A673 (cell line): Measurements from ENCODE around the gene KLHL17. TPM values are rescaled to one million over a fixed set of nuclear protein-coding genes. Genes with fewer than 3 reads are reported as not detected.

ENCODE experiments used
- BruUV-seq: library from RNA; stranded (reverse); fragments of 400-500 nt; replicated peaks from 2 replicates; lab custom pipeline; 2021; lab: Mats Ljungman, UMichigan
- CTCF ChIA-PET: fragments of 300-600 bp; sonication (Branson Sonifier 250); formaldehyde crosslinking; loops from one replicate; lab custom pipeline; 2022; ENCODE audit warnings: antibody characterized with exemption; lab: Charles Lee
- POLR2A ChIA-PET: fragments of 300-600 bp; sonication (Branson Sonifier 250); formaldehyde crosslinking; loops from one replicate; lab custom pipeline; 2022; ENCODE audit warnings: antibody characterized with exemption; ENCODE audit not compliant: low non-redundant PET; lab: Charles Lee
- DNase-seq: peaks from one replicate; pipeline ENCODE4 v3.0.0-alpha.2; 2015; ENCODE audit warnings: low spot score
- H3K27ac ChIP-seq: fragments of 200-600 bp; sonication (generic); 2 replicates; pipeline ENCODE4 v1.5.1; 2016; ENCODE audit warnings: mixed run types, low read depth, mild to moderate bottlenecking, mixed read lengths, antibody characterized with exemption, low read length; ENCODE audit not compliant: poor library complexity, severe bottlenecking
- H3K27me3 ChIP-seq: fragments of 200-600 bp; sonication (generic); replicated peaks from 2 replicates; pipeline ENCODE4 v1.6.1; 2017; ENCODE audit warnings: mixed run types, low read depth, mild to moderate bottlenecking, mixed read lengths, antibody characterized with exemption, low read length; ENCODE audit not compliant: insufficient read depth, poor library complexity
- H3K36me3 ChIP-seq: fragments of 200-600 bp; sonication (generic); 2 replicates; pipeline ENCODE4 v1.6.1; 2016; ENCODE audit warnings: mixed run types, mild to moderate bottlenecking, mixed read lengths, antibody characterized with exemption, low read length; ENCODE audit not compliant: insufficient read depth, poor library complexity, severe bottlenecking
- H3K4me1 ChIP-seq: fragments of 200-600 bp; sonication (generic); 2 replicates; pipeline ENCODE4 v1.6.1; 2017; ENCODE audit warnings: mixed run types, mild to moderate bottlenecking, mixed read lengths, antibody characterized with exemption, low read length; ENCODE audit not compliant: insufficient read depth, poor library complexity, severe bottlenecking
- H3K4me3 ChIP-seq: fragments of 200-600 bp; sonication (generic); 2 replicates; pipeline ENCODE4 v1.5.1; 2016; ENCODE audit warnings: low read depth, mixed run types, mild to moderate bottlenecking, mixed read lengths, low read length; ENCODE audit not compliant: poor library complexity, severe bottlenecking
- H3K9me3 ChIP-seq: fragments of 200-600 bp; sonication (generic); 2 replicates; pipeline ENCODE4 v1.6.1; 2016; ENCODE audit warnings: mixed run types, low read depth, mild to moderate bottlenecking, mixed read lengths, antibody characterized with exemption, low read length; ENCODE audit not compliant: poor library complexity, severe bottlenecking
- EZH2 ChIP-seq: fragments of 200-600 bp; sonication (generic); IDR thresholded peaks from 2 replicates; pipeline ENCODE4 v1.6.1; 2017; ENCODE audit warnings: borderline replicate concordance, low read depth, mild to moderate bottlenecking, mixed read lengths, antibody characterized with exemption, low read length; ENCODE audit not compliant: poor library complexity, severe bottlenecking
- intact Hi-C: fragments of 100-400 bp; cut with micrococcal nuclease; formaldehyde crosslinking; loops from one replicate; pipeline ENCODE4 v1.10.0; 2022; ENCODE audit not compliant: unreplicated experiment
- total RNA-seq: library from RNA; stranded (reverse); gene quantifications from 2 replicates; pipeline ENCODE4 v1.2.3, GENCODE V29; 2021
- TF ChIP-seq, protein P1 (sequence below): fragments of 300-800, 200-600 bp; sonication (generic); conservative IDR thresholded peaks from 2 replicates; pipeline ENCODE4 v1.5.1; 2017; ENCODE audit warnings: low read depth, mild to moderate bottlenecking, antibody characterized with exemption, low read length, moderate library complexity, mixed read lengths

KLHL17 gene
- total RNA-seq, 1 experiment from 2014 or later = 43.3 TPM

DNA sequence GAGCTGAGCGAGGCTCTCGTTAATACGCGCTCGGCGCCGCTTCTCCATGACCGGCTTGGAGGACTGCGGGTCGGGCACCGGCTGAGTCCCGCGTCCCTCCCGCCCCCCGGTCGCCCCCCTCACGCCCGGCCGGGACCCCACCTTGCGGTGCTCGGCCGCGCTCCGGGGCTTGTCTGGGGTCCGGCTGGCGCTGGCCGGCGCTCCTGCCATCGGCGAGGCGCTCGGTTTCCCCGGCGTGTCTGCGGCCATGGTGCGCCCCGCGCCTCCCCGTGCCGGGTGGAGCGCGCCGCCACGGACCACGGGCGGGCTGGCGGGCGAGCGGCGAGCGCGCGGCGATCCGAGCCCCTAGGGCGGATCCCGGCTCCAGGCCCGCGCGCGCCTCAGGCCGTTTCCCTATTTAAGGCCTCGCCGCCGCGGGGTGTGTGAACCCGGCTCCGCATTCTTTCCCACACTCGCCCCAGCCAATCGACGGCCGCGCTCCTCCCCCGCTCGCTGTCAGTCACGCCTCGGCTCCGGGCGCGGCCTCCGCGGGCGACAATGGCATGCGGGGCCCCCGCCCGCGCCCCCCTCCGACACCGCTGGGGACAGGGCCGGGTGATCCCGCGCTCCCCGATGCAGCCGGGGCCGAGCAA is 39.5 kb downstream of the KLHL17 start, which contains the start of gene HES4:
Gene HES4, minus strand, starts transcription at position 373 of the 632 bp plus-strand sequence. Its CDS starts 124 bp downstream, at position 249.
- BruUV-seq = no TSS peak
- Histone ChIP-seq H3K27ac (peak within 1 kb of the TSS; percentile 98), H3K4me3 (peak within 1 kb of the TSS; percentile 70), H3K36me3 (no peaks in the 10 kb centered on the region), H3K4me1 (peaks cover 16% of the 10 kb centered on the region), H3K9me3 (no peaks in the 10 kb centered on the region), H3K27me3 (no peaks in the 10 kb centered on the region)
- intact Hi-C loops = loop anchor here (5.0 kb wide), 1 partner anchor 62 kb away; no protein-coding TSS in a partner anchor
- no peak for TF ChIP-seq EZH2
- TF ChIP-seq, protein P1, sequence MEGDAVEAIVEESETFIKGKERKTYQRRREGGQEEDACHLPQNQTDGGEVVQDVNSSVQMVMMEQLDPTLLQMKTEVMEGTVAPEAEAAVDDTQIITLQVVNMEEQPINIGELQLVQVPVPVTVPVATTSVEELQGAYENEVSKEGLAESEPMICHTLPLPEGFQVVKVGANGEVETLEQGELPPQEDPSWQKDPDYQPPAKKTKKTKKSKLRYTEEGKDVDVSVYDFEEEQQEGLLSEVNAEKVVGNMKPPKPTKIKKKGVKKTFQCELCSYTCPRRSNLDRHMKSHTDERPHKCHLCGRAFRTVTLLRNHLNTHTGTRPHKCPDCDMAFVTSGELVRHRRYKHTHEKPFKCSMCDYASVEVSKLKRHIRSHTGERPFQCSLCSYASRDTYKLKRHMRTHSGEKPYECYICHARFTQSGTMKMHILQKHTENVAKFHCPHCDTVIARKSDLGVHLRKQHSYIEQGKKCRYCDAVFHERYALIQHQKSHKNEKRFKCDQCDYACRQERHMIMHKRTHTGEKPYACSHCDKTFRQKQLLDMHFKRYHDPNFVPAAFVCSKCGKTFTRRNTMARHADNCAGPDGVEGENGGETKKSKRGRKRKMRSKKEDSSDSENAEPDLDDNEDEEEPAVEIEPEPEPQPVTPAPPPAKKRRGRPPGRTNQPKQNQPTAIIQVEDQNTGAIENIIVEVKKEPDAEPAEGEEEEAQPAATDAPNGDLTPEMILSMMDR = no peak
- DNase-seq = peak; percentile 95
- POLR2A ChIA-PET = interaction anchor here (0.6 kb wide), 1 partner anchor 57 kb away, joined by 6 read pairs; no protein-coding TSS in a partner anchor
- CTCF ChIA-PET = interaction anchor here (0.8 kb wide), 1 partner anchor 58 kb away, joined by 5 read pairs; no protein-coding TSS in a partner anchor

DNA sequence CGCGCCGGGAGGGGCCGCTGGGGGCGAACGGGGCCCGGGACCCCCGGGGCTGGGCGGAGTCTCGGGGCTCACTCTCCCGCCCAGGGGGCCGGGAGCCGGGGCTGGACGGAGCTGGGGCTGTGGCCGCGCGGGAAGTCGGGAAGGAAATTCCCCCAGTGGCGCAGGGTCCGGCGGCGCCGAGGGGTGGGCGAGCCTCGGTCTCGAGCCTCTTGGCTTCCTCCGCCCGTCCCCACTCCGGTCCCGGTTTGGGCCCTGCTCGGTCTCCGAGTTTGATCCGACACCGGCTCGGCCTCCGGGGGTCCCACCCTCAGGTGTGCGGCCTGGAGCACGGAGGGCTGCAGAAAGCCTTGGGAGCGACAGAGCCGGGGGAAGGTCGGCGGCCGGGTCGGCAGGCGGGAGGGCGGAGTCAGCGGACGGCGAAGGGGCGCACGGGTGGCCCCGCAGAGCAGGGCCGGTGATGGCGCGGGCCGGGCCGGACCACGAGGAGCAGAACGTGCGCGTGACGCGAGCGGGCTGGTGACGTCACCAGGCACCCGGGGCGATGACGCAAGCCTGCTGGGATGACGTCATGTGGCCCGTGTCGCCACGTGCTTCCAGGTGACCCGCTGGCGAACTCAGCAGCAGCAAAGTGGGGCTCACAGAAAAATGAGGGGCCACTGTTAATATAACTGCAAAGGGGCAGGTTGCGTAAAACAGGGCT is 40.1 kb downstream of the KLHL17 start:
- intact Hi-C loops = loop anchor here (5.0 kb wide), 1 partner anchor 62 kb away; no protein-coding TSS in a partner anchor
- peak overlapping the region; percentile 98 for H3K27ac ChIP-seq
- H3K27me3 ChIP-seq = no peaks in the 10 kb centered on the region
- H3K4me1 ChIP-seq = peaks cover 18% of the 10 kb centered on the region
- TF ChIP-seq, protein P1 = no peak
- TF ChIP-seq EZH2 = no peak
- H3K9me3 ChIP-seq = no peaks in the 10 kb centered on the region
- H3K36me3 ChIP-seq = no peaks in the 10 kb centered on the region
- peak; percentile 83 for DNase-seq
- TSS peak; percentile 63 for BruUV-seq
- ChIA-PET POLR2A (no interaction called here), CTCF (interaction anchor here (0.9 to 3.0 kb wide), 2 partner anchors 13 to 19 kb away, joined by 3 to 14 read pairs; partner anchors contain the start of gene ISG15)
- H3K4me3 ChIP-seq = peak overlapping the region; percentile 70

DNA sequence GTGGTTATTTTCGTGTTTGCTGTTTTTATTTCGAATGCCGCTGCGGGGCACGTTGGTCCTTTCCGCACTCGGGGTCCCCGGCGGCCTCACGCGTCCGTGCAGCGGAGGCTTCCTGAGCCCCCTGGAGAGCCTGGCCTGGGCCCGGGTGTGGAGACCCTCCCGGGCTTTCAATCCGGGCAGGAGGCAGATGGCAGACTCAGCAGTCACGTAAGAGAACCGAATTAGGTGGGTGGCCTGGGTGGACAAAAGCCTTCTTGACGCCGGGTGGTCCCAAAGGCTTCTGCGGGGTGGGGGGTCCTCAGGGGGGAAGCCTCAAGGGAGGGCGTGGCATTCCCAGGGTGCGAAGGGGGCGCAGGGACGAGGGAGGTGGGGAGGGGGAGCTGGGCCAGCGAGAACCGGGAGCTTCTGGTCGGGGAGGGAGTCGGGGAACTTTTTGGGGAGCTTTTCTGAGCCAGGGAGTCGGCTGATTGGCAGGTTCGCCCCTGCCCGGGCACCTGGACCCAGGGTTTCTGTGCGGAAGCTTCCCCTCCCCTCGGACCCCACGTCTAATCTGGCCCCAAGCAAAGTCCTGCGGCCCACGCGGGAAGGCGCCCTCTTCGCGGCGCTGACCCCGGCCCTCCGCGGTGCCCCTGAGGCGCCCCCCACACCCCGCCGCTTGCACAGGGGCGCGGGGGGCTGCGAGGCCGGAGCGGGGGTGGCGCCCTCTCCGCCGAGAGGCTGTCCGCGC is 40.8 kb downstream of the KLHL17 start:
- TF ChIP-seq, protein P1 = no peak
- no peak for TF ChIP-seq EZH2
- H3K9me3 ChIP-seq = no peaks in the 10 kb centered on the region
- H3K4me3 ChIP-seq = peak overlapping the region; percentile 70
- POLR2A ChIA-PET = interaction anchor here (0.6 kb wide), 1 partner anchor 17 kb away, joined by 3 read pairs; no protein-coding TSS in a partner anchor
- no TSS peak for BruUV-seq
- no peak for DNase-seq
- intact Hi-C loops = loop anchor here (5.0 kb wide), 1 partner anchor 61 kb away; no protein-coding TSS in a partner anchor
- peaks cover 18% of the 10 kb centered on the region for H3K4me1 ChIP-seq
- no peaks in the 10 kb centered on the region for H3K36me3 ChIP-seq
- CTCF ChIA-PET = interaction anchor here (0.9 to 3.0 kb wide), 2 partner anchors 13 to 18 kb away, joined by 3 to 14 read pairs; partner anchors contain the start of gene ISG15
- H3K27ac ChIP-seq = peak overlapping the region; percentile 98
- no peaks in the 10 kb centered on the region for H3K27me3 ChIP-seq
